ENCODE data around the gene TRAF2. TPM values are rescaled to one million over a fixed set of nuclear protein-coding genes. Genes with fewer than 3 reads are reported as not detected.

TRAF2 gene
- total and polyA plus RNA-seq, 12 donors = 5.4 to 17.0 (median 10.1) TPM

DNA sequence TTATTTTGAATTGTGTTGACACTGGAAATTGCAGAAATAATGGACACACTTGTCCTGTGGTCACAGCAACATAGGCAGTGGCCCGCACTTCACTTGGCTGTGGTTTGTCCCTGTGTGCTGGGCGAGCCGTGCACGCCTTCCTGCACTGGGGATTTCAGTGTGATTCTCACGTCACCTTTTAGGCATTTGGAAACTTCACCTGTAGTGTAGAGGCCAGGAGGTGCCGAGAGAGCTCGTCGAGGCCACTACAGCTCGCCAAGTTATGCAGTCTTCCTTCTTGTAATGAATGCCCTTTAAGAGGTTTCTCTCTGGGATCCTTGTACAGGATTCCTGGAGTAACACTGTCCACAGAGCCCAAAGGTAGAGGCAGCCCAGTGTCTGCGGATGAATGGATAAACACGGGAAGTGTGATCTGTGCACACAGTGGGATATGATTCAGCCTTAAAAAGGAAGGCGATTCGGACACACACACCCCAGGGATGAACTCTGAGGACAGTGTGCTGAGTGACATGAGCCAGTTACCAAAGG is 14.7 kb downstream of the TRAF2 start:
- Histone ChIP-seq H3K4me3 (no peak overlapping the region), H3K27ac (peak overlapping the region in 9 of 10 donors; percentile 76 to 90 (median 86)), H3K27me3 (no peaks in the 10 kb centered on the region), H3K4me1 (peaks cover 19 to 53% (median 35%) of the 10 kb centered on the region in 9 donors), H3K9me3 (no peaks in the 10 kb centered on the region), H3K36me3 (peaks cover 0 to 60% (median 17%) of the 10 kb centered on the region in 9 donors)
- WGBS, 2 donors = 58 to 61% methylated on average over 13 of the region's 13 CpGs
- intact Hi-C loops (cut with DNase I) = loop anchor here in 3 of 10 donors (5.0 kb wide), 2 partner anchors 41 to 49 kb away; partner anchors contain the start of genes FBXW5 (in 2 of the 3) and MAMDC4 (in 1 of the 3)
- ATAC-seq (peak in 4 of 8 donors; percentile 4 to 40 (median 16)), DNase-seq (no peak)
- TF ChIP-seq, protein P1, sequence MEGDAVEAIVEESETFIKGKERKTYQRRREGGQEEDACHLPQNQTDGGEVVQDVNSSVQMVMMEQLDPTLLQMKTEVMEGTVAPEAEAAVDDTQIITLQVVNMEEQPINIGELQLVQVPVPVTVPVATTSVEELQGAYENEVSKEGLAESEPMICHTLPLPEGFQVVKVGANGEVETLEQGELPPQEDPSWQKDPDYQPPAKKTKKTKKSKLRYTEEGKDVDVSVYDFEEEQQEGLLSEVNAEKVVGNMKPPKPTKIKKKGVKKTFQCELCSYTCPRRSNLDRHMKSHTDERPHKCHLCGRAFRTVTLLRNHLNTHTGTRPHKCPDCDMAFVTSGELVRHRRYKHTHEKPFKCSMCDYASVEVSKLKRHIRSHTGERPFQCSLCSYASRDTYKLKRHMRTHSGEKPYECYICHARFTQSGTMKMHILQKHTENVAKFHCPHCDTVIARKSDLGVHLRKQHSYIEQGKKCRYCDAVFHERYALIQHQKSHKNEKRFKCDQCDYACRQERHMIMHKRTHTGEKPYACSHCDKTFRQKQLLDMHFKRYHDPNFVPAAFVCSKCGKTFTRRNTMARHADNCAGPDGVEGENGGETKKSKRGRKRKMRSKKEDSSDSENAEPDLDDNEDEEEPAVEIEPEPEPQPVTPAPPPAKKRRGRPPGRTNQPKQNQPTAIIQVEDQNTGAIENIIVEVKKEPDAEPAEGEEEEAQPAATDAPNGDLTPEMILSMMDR (IDR thresholded peaks at IDR 0.05) = no peak

DNA sequence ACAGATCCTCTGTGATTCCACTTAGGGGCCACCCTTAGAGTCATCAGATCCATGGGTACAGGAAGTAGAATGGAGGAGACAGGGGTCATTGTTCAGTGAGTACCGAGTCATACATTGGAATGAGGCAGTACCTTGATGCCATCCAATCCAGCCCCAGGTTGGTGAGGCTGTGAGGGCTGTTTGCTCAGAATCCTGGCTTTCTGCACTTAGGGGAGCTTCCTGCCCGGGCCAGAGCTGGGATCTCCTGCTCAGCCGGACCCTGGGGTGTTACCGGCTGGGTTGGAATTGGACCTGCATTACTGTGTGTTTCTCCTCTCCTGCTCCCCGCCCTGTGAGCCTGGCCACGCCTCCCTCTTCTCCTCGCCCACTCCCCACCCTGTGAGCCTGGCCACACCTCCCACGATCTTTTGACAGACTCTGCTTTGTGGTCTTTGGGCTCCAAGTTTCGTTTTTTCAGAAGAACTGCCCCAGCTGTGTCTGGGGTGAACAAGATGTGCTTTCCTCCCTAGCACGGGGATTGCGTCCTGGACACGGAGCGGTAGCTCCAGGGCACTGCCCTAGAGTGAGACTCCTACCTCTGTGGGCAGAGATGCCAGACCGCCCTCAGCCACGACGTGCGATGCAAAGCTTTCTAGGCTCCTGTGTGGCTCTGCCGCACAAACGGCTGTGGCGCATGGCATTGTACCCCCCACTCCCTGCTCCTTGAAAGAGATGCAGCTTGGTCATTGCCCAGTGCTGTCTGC is 15.4 kb downstream of the TRAF2 start:
- ATAC-seq (peak; percentile 13 to 66 (median 45)), DNase-seq (no peak)
- H3K27ac ChIP-seq = peak overlapping the region; percentile 50 to 90 (median 84)
- H3K36me3 ChIP-seq = peaks cover 0 to 66% (median 17%) of the 10 kb centered on the region in 9 donors
- H3K27me3 ChIP-seq = no peaks in the 10 kb centered on the region
- H3K4me3 ChIP-seq = peak overlapping the region in 4 of 10 donors; percentile 2 to 10 (median 10)
- WGBS, 2 donors = 34 to 45% methylated on average over 20 of the region's 20 CpGs
- no peaks in the 10 kb centered on the region for H3K9me3 ChIP-seq
- TF ChIP-seq, protein P1 (IDR thresholded peaks at IDR 0.05) = no peak
- intact Hi-C loops (cut with DNase I) = loop anchor here in 3 of 10 donors (2.0 to 5.0 kb wide), 3 partner anchors 15 to 49 kb away; partner anchors contain the start of genes FBXW5 (in 2 of the 3), MAMDC4 (in 1 of the 3) and TRAF2 (in 1 of the 3)
- H3K4me1 ChIP-seq = peaks cover 19 to 53% (median 35%) of the 10 kb centered on the region in 9 donors

DNA sequence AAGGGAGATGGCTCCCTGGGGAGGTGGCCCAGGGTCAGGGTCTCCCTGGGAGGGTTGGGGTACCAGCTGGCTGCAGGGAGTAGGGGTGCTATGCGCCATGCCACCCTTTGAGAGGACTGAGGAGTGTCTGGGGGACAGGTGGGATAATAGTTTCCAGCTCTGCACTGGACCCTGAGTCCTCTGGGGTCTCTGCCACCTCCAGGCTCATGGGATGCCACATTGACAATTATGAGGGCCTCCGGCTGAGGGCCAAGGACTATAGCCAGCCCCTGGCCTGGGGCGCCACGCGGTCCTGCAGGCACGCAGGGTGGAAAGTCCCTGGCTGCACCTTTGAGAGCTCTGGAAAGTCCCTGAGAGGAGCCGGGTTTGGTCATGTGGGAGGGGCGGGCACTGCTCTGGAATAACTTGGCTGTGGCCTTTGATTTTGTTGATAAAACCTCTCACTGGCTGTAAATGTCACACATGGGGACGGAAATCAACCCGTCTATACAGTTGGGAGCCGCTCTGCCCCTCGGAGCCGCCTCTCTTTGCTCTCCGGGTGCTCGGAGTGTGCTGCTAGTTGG is 16.0 kb downstream of the TRAF2 start:
- DNase-seq = peak; percentile 70 to 85
- H3K27me3 ChIP-seq = no peaks in the 10 kb centered on the region
- ATAC-seq = peak; percentile 80 to 95 (median 91)
- H3K36me3 ChIP-seq = peaks cover 0 to 73% (median 17%) of the 10 kb centered on the region in 9 donors
- no peaks in the 10 kb centered on the region for H3K9me3 ChIP-seq
- intact Hi-C loops (cut with DNase I) = loop anchor here in 3 of 10 donors (2.0 to 5.0 kb wide), 3 partner anchors 16 to 50 kb away; partner anchors contain the start of genes FBXW5 (in 2 of the 3), MAMDC4 (in 1 of the 3) and TRAF2 (in 1 of the 3)
- peak overlapping the region in 3 of 10 donors; percentile 2 to 10 (median 10) for H3K4me3 ChIP-seq
- H3K27ac ChIP-seq = peak overlapping the region; percentile 50 to 90 (median 84)
- peaks cover 19 to 53% (median 35%) of the 10 kb centered on the region in 9 donors for H3K4me1 ChIP-seq
- WGBS, 2 donors = 31 to 37% methylated on average over 15 of the region's 15 CpGs
- TF ChIP-seq, protein P1 (IDR thresholded peaks at IDR 0.05) = no peak

DNA sequence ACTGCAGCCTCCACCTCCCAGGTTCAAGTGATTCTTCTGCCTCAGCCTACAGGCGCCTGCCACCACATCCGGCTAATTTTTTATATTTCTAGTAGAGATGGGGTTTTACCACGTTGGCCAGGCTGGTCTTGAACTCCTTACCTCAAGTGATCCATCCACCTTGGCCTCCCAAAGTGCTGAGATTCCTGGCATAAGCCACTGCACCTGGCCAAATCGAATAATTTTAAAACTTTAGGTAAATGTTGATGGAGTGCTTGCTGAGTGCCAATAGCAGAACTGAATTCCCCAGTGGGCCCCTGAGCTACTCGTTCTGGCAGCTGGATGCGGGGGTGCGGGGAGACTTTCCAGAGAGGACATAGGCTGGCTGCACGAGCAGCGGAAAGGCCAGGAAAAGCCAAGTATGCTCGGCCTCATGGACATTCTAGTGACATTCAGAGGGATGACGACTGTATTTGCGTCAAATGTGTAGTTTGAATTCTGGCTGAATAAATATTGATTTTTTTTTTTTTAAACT is 16.8 kb downstream of the TRAF2 start:
- intact Hi-C loops (cut with DNase I) = loop anchor here in 3 of 10 donors (2.0 to 5.0 kb wide), 3 partner anchors 16 to 51 kb away; partner anchors contain the start of genes FBXW5 (in 2 of the 3), MAMDC4 (in 1 of the 3) and TRAF2 (in 1 of the 3)
- peaks cover 0 to 80% (median 19%) of the 10 kb centered on the region in 9 donors for H3K36me3 ChIP-seq

More for the DNA sequence above, 16.8 kb downstream of the TRAF2 start:
- DNase-seq (peak; percentile 56 to 70), ATAC-seq (peak; percentile 40 to 84 (median 55))
- Histone ChIP-seq H3K4me3 (no peak overlapping the region), H3K27me3 (no peaks in the 10 kb centered on the region), H3K9me3 (no peaks in the 10 kb centered on the region), H3K27ac (peak overlapping the region; percentile 50 to 90 (median 84)), H3K4me1 (peaks cover 19 to 53% (median 35%) of the 10 kb centered on the region in 9 donors)
- WGBS, 2 donors = 38 to 45% methylated on average over 12 of the region's 12 CpGs
- TF ChIP-seq, protein P1 (IDR thresholded peaks at IDR 0.05) = no peak
